Right atrium auricular region (tissue), 2 donors: Measurements from ENCODE around the gene UBE2Z. TPM values are rescaled to one million over a fixed set of nuclear protein-coding genes. Genes with fewer than 3 reads are reported as not detected.

Experiments used
- DNase-seq: peaks from one replicate; pipeline ENCODE4 v3.0.0-alpha.2; 2019; ENCODE audit warnings: low spot score
- H3K27ac ChIP-seq, 2 donors: fragments of 200-600 bp; sonication (generic); 1 replicate in 1 of 2; 2 replicates in 1 of 2; pipeline ENCODE4 v1.5.1; 2016 to 2019
- H3K27me3 ChIP-seq, 2 donors: fragments of 200-600 bp; sonication (generic); one replicate each; pipeline versions ENCODE4 v1.5.1 to v1.6.0; 2017 to 2019
- H3K36me3 ChIP-seq: fragments of 200-600 bp; sonication (generic); one replicate; pipeline ENCODE4 v1.5.1; 2016
- H3K4me1 ChIP-seq, 2 donors: fragments of 200-600 bp; sonication (generic); one replicate each; pipeline versions ENCODE4 v1.5.1 to v1.6.0; 2017 to 2019
- H3K4me3 ChIP-seq, 2 donors: fragments of 200-600 bp; sonication (generic); 1 replicate in 1 of 2; 2 replicates in 1 of 2; pipeline ENCODE4 v1.5.1; 2017 to 2019; ENCODE audit warnings: mild to moderate bottlenecking in 1 of 2, moderate library complexity in 1 of 2
- H3K9me3 ChIP-seq, 2 donors: fragments of 200-600 bp; sonication (generic); one replicate each; pipeline ENCODE4 v1.5.1; 2019
- CTCF ChIP-seq, 2 donors: fragments of 200-600 bp; sonication (generic); IDR thresholded peaks; one replicate each; pipeline ENCODE4 v1.5.1; 2019; ENCODE audit warnings: antibody characterized with exemption in 2 of 2
- total RNA-seq, 2 donors: library from RNA; depleted of rRNA; stranded (reverse); fragments of >200 nt; gene quantifications; one replicate each; pipeline ENCODE4 v1.1.0, GENCODE V29; 2016

Gene UBE2Z
- total RNA-seq, 2 donors from 2014 or later, result 42.7 to 51.8 TPM

GRCh38 chr17:48970865-48971687, 62.9 kb downstream of the UBE2Z start:
- Histone ChIP-seq H3K4me3 (no peak overlapping the region), H3K4me1 (no peaks in the 10 kb centered on the region), H3K27ac (no peak overlapping the region), H3K9me3 (no peaks in the 10 kb centered on the region), H3K36me3 (no peaks in the 10 kb centered on the region), H3K27me3 (peaks cover 0 to 5% of the 10 kb centered on the region in 2 donors)
- no peak for TF ChIP-seq CTCF (IDR thresholded peaks at IDR 0.05)
- DNase-seq, result no peak

- no peak overlapping the region for H3K27ac ChIP-seq
- DNase-seq, result no peak
- H3K4me3 ChIP-seq, result no peak overlapping the region
- no peaks in the 10 kb centered on the region for H3K4me1 ChIP-seq
- H3K27me3 ChIP-seq, result peaks cover 0 to 5% of the 10 kb centered on the region in 2 donors
- H3K36me3 ChIP-seq, result no peaks in the 10 kb centered on the region
- no peak for TF ChIP-seq CTCF (IDR thresholded peaks at IDR 0.05)
- H3K9me3 ChIP-seq, result no peaks in the 10 kb centered on the region
These were observed 64.5 kb downstream of the UBE2Z start for GRCh38 chr17:48972749-48973097.

GRCh38 chr17:48973806-48974205, 65.6 kb downstream of the UBE2Z start:
- Histone ChIP-seq H3K4me3 (no peak overlapping the region), H3K27me3 (peaks cover 0 to 5% of the 10 kb centered on the region in 2 donors), H3K9me3 (no peaks in the 10 kb centered on the region), H3K27ac (no peak overlapping the region), H3K36me3 (no peaks in the 10 kb centered on the region), H3K4me1 (no peaks in the 10 kb centered on the region)
- TF ChIP-seq CTCF (IDR thresholded peaks at IDR 0.05), result no peak
- no peak for DNase-seq

Other genes with a start within 250 kb of the UBE2Z start
- not detected for gene PRAC1, start 185.9 kb upstream of the UBE2Z start, total RNA-seq
- gene PRAC2, start 185.2 kb upstream of the UBE2Z start, total RNA-seq, result not detected
- not detected for gene HOXB13, start 179.7 kb upstream of the UBE2Z start, total RNA-seq
- gene TTLL6, start 91.2 kb upstream of the UBE2Z start, total RNA-seq, result not detected
- gene CALCOCO2, start 77.4 kb upstream of the UBE2Z start, total RNA-seq, result 100 to 1,000 TPM; 112 to 152 TPM
- gene ATP5MC1, start 15.6 kb upstream of the UBE2Z start, total RNA-seq, result 1,000 to 10,000 TPM in 1 of 2 donors, 100 to 1,000 TPM in 1; 419 to 1,068 TPM
- gene SNF8, start 36.4 kb downstream of the UBE2Z start, total RNA-seq, result 10 to 100 TPM; 67.2 to 91.6 TPM
- gene GIP, start 60.2 kb downstream of the UBE2Z start, total RNA-seq, result not detected
- not detected for gene IGF2BP1, start 89.0 kb downstream of the UBE2Z start, total RNA-seq
- not detected for gene B4GALNT2, start 224.4 kb downstream of the UBE2Z start, total RNA-seq